Stimulated activated naive B cell treated with anti-CD40 and anti-IgM and Interleukin-4, amounts not matched to agents 10 μg/mL and 1 μg/mL and 100 μg/mL, for 72 hours (primary cell): ENCODE measurements around the gene EXD1.
A peak's percentile ranks its signal among the peaks of the same experiment; 100 is the strongest.
"Not testable (repeated sequence)": the region's sequence is repeated elsewhere in the genome, so short reads cannot be mapped to it uniquely, and the experiment has no call there.

ENCODE experiments used
- ATAC-seq, 2 donors: fragments of 150-1000 bp; cut with Tn5 transposase; replicated peaks; 2 replicates each; pipeline ENCODE4 v1.10.0; 2021; ENCODE audit warnings: moderate library complexity in 1 of 2
- DNase-seq: peaks from one replicate; pipeline ENCODE4 v3.0.0; 2021
- H3K27ac Mint-ChIP-seq: one replicate; pipeline ENCODE4 v1.8.0; 2022; ENCODE audit warnings: mild to moderate bottlenecking, mixed read lengths
- H3K27me3 Mint-ChIP-seq, 2 donors: one replicate each; pipeline ENCODE4 v1.8.0; 2022; ENCODE audit warnings: mixed read lengths in 2 of 2
- H3K36me3 Mint-ChIP-seq, 2 donors: one replicate each; pipeline ENCODE4 v1.8.0; 2022; ENCODE audit warnings: mixed read lengths in 2 of 2, mild to moderate bottlenecking in 1 of 2
- H3K4me1 Mint-ChIP-seq, 2 donors: one replicate each; pipeline ENCODE4 v1.8.0; 2022; ENCODE audit warnings: mixed read lengths in 2 of 2, mild to moderate bottlenecking in 1 of 2
- H3K4me3 Mint-ChIP-seq, 2 donors: one replicate each; pipeline ENCODE4 v1.8.0; 2022; ENCODE audit warnings: mild to moderate bottlenecking in 2 of 2, mixed read lengths in 2 of 2, moderate library complexity in 1 of 2
- H3K9me3 Mint-ChIP-seq, 2 donors: one replicate each; pipeline ENCODE4 v1.8.0; 2022; ENCODE audit warnings: mixed read lengths in 2 of 2, mild to moderate bottlenecking in 1 of 2

EXD1 gene

GRCh38 chr15:41251411-41251810 lies 20.9 kb upstream of the EXD1 start:
- Mint-ChIP-seq H3K4me3 (no peak overlapping the region), H3K36me3 (peaks cover 12 to 18% of the 10 kb centered on the region in 2 donors), H3K9me3 (no peaks in the 10 kb centered on the region), H3K27ac (no peak overlapping the region), H3K27me3 (no peaks in the 10 kb centered on the region), H3K4me1 (peaks cover 3 to 17% of the 10 kb centered on the region in 2 donors)
- ATAC-seq (no peak), DNase-seq (no peak)

DNA sequence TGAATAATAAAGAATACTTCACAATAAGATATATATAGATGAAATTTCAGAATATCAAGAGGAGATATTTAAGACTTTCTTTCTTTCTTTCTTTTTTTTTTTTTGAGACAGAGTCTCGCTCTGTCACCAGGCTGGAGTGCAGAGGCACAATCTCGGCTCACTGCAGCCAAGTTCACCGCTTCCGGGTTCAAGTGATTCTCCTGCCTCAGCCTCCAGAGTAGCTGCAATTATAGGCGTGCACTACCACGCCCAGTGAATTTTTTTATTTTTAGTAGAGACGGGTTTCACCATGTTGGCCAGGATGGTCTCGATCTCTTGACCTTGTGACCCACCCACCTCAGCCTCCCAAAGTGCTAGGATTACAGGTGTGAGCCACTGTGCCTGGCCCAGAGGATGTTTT lies 20.2 kb upstream of the EXD1 start:
- not testable (repeated sequence) for H3K9me3 Mint-ChIP-seq, H3K4me3 Mint-ChIP-seq, ATAC-seq, DNase-seq, H3K27me3 Mint-ChIP-seq, H3K27ac Mint-ChIP-seq
- H3K4me1 Mint-ChIP-seq: peaks cover 3 to 17% of the 10 kb centered on the region in 2 donors
- peaks cover 10 to 16% of the 10 kb centered on the region in 2 donors for H3K36me3 Mint-ChIP-seq

GRCh38 chr15:41241221-41241964 lies 10.8 kb upstream of the EXD1 start:
- ATAC-seq: no peak
- no peak overlapping the region for H3K4me3 Mint-ChIP-seq
- DNase-seq: no peak
- peaks cover 4 to 8% of the 10 kb centered on the region in 2 donors for H3K4me1 Mint-ChIP-seq
- H3K27me3 Mint-ChIP-seq: no peaks in the 10 kb centered on the region
- H3K36me3 Mint-ChIP-seq: peaks cover 14 to 17% of the 10 kb centered on the region in 2 donors
- no peaks in the 10 kb centered on the region for H3K9me3 Mint-ChIP-seq
- no peak overlapping the region for H3K27ac Mint-ChIP-seq

- peaks cover 8 to 17% of the 10 kb centered on the region in 2 donors for H3K4me1 Mint-ChIP-seq
- no peaks in the 10 kb centered on the region for H3K9me3 Mint-ChIP-seq
- no peak overlapping the region for H3K4me3 Mint-ChIP-seq
- DNase-seq (no peak), ATAC-seq (no peak)
- H3K27ac Mint-ChIP-seq: no peak overlapping the region
- H3K27me3 Mint-ChIP-seq: no peaks in the 10 kb centered on the region
- H3K36me3 Mint-ChIP-seq: peaks cover 8 to 11% of the 10 kb centered on the region in 2 donors
Observed at GRCh38 chr15:41238100-41238499, 7.5 kb upstream of the EXD1 start.

GRCh38 chr15:41235929-41236328 lies 5.4 kb upstream of the EXD1 start:
- ATAC-seq (no peak), DNase-seq (no peak)
- Mint-ChIP-seq H3K27me3 (no peaks in the 10 kb centered on the region), H3K27ac (no peak overlapping the region), H3K4me3 (no peak overlapping the region), H3K36me3 (peaks cover 4 to 7% of the 10 kb centered on the region in 2 donors), H3K4me1 (peaks cover 13 to 31% of the 10 kb centered on the region in 2 donors), H3K9me3 (no peaks in the 10 kb centered on the region)

GRCh38 chr15:41235228-41235627 lies 4.7 kb upstream of the EXD1 start:
- ATAC-seq, H3K9me3 Mint-ChIP-seq, H3K27me3 Mint-ChIP-seq, H3K36me3 Mint-ChIP-seq, DNase-seq, H3K4me3 Mint-ChIP-seq, H3K27ac Mint-ChIP-seq: not testable (repeated sequence)
- peaks cover 15 to 38% of the 10 kb centered on the region in 2 donors for H3K4me1 Mint-ChIP-seq

DNA sequence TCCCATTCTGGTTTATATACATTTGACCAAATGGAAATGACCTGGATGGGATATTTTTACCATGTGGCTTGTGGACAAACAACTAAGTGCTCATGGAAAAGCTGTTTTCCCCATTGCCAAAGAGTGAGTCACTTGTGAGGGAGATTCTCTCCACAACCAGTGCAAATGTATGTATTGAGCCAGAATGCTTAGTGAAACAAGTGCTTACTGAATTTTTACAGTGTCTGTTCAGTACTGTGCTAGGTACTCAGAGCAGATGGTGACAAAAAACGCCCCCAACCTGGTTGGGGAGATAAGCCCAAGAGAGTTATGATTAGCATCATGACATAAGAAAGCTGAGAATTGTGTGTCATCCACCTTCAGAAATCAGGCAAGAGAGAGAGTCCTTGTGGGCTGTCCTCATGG lies 2.8 kb upstream of the EXD1 start:
- Mint-ChIP-seq H3K4me1 (peaks cover 15 to 39% of the 10 kb centered on the region in 2 donors), H3K4me3 (no peak overlapping the region), H3K9me3 (no peaks in the 10 kb centered on the region), H3K36me3 (peaks cover 4% of the 10 kb centered on the region in 2 donors), H3K27me3 (no peaks in the 10 kb centered on the region), H3K27ac (no peak overlapping the region)
- no peak for DNase-seq
- ATAC-seq: no peak

DNA sequence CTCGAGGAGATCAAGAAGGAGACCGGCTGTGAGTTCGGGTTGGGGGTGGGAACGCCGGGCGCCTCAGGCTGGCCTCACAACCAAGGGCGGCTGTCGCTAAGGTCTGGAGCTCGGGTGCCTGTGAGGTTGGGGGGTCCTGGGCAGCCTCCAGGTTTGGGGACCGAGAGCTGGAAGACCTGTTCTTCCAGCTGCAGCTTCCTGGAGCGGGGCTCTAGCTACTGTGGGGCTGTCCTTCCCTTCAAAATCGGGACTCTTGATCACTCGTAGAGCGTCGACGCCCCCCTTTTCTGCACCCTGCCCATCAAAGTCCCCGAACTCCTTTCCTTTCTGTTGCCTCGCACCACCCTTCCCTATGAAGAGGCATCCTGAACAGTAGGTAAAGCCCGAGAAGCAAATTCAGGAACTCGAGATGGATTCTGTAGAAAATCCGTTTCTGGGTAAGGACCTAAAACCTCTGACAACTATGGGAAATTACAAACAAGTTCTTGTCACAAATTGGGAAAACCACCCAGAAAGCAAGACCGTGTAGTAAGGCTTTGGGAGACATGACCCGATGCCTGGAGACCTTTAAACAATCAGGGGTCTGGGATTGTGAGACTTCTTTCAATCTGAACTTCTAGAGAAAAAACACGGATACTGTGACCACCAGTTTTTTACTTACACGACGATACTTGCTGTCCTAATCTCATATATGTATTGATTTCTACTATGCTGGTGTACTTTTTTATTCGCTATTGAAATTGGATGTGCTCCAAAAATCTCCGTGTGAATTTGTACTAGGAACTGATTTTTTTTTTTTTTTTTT lies 1.1 kb upstream of the EXD1 start:
- Mint-ChIP-seq H3K27ac (peak overlapping the region; percentile 98), H3K9me3 (no peaks in the 10 kb centered on the region), H3K27me3 (no peaks in the 10 kb centered on the region), H3K4me1 (peaks cover 11 to 30% of the 10 kb centered on the region in 2 donors), H3K36me3 (peaks cover 0 to 2% of the 10 kb centered on the region in 2 donors), H3K4me3 (peak overlapping the region; percentile 97)
- DNase-seq (no peak), ATAC-seq (peak; percentile 62 to 69)

DNA sequence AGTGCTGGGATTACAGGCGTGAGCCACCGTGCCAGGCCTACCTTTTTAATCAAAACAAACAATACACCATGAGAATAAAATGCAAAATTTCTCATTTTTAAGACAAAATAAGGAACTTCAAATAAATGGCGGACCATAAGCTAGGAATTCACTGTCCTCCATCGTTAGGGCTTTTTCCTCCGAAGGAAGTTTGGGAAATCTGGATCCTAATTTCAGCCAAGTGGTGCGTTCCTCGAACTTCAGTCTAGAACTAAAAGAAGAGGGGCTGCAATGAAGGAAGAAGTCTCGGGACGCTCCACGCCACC lies 260 bp downstream of the EXD1 start:
- no peaks in the 10 kb centered on the region for H3K27me3 Mint-ChIP-seq
- DNase-seq: no peak
- H3K36me3 Mint-ChIP-seq: peaks cover 0 to 2% of the 10 kb centered on the region in 2 donors
- peak overlapping the region; percentile 98 for H3K27ac Mint-ChIP-seq
- peak overlapping the region; percentile 97 for H3K4me3 Mint-ChIP-seq
- H3K4me1 Mint-ChIP-seq: peaks cover 11 to 30% of the 10 kb centered on the region in 2 donors
- ATAC-seq: no peak
- H3K9me3 Mint-ChIP-seq: no peaks in the 10 kb centered on the region

- Mint-ChIP-seq H3K9me3 (no peaks in the 10 kb centered on the region), H3K36me3 (no peaks in the 10 kb centered on the region), H3K4me1 (no peaks in the 10 kb centered on the region), H3K27me3 (peaks cover 12 to 21% of the 10 kb centered on the region in 2 donors), H3K4me3 (no peak overlapping the region), H3K27ac (no peak overlapping the region)
- ATAC-seq (no peak), DNase-seq (no peak)
Observed at GRCh38 chr15:41219381-41219780, 11.2 kb downstream of the EXD1 start.

DNA sequence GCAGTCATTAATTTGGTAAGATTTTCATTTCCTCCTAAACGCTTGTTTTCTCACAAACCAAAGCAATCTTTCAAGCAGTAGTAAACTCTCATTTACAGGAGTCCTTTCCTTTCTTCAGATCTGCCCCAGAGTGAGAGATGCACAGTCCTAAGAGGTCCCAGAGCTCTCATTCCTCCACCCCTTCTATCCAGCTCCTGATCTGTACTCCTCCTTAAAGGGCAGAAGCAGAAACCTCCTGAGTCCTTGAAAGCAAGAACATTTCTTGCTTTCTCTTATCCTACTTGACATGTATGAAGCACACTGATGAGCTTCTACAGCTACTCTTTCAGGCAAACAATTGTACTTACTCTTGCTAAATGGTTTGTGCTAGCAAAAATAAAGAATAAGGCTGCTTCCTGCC lies 11.7 kb downstream of the EXD1 start:
- ATAC-seq (no peak), DNase-seq (no peak)
- no peak overlapping the region for H3K27ac Mint-ChIP-seq
- H3K4me3 Mint-ChIP-seq: no peak overlapping the region
- no peaks in the 10 kb centered on the region for H3K9me3 Mint-ChIP-seq
- peaks cover 12 to 21% of the 10 kb centered on the region in 2 donors for H3K27me3 Mint-ChIP-seq
- H3K36me3 Mint-ChIP-seq: no peaks in the 10 kb centered on the region
- H3K4me1 Mint-ChIP-seq: no peaks in the 10 kb centered on the region

DNA sequence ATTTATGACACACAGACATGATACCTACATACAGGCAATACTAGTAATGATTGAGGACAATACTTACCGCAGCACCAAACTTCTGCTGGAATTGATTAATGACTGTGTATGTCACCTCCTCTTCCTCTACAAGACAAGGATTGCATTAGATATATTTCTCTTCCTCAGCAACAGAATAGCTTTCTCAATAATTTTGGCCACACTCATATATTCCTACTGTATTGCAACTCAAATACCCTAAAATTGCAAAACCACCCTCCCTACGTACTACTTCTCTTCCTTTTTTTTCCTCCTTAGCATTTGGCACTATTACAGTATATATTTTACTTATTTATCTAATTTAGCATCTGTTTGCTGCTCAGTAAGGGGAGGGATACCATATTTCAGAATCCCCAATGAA lies 14.8 kb downstream of the EXD1 start:
- H3K4me3 Mint-ChIP-seq: no peak overlapping the region
- H3K27me3 Mint-ChIP-seq: peaks cover 5 to 17% of the 10 kb centered on the region in 2 donors
- no peak for DNase-seq
- ATAC-seq: no peak
- H3K4me1 Mint-ChIP-seq: no peaks in the 10 kb centered on the region
- H3K36me3 Mint-ChIP-seq: no peaks in the 10 kb centered on the region
- H3K27ac Mint-ChIP-seq: no peak overlapping the region
- no peaks in the 10 kb centered on the region for H3K9me3 Mint-ChIP-seq

GRCh38 chr15:41207687-41208448 lies 22.7 kb downstream of the EXD1 start:
- Mint-ChIP-seq H3K9me3 (no peaks in the 10 kb centered on the region), H3K27ac (no peak overlapping the region), H3K4me1 (no peaks in the 10 kb centered on the region), H3K36me3 (no peaks in the 10 kb centered on the region), H3K27me3 (peaks cover 0 to 5% of the 10 kb centered on the region in 2 donors), H3K4me3 (no peak overlapping the region)
- DNase-seq: no peak
- ATAC-seq: no peak

DNA sequence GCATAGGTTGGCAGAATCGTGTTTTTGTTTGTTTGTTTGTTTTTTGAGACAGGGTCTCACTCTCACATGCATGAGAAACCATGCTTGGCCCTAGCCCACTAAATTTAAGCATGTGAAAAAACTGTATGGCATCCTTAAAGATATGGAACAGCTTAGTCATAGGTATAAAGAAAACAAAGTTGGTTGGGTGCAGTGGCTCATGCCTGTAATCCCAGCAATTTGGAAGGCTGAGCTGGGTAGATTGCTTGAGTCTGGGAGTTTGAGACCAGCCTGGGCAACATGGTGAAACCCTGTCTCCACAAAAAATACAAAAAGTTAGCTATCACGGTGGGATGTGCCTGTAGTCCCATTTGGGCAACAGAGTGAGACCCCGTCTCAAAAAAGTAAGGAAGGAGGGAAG lies 25.2 kb downstream of the EXD1 start:
- H3K36me3 Mint-ChIP-seq: no peaks in the 10 kb centered on the region
- no peak overlapping the region for H3K4me3 Mint-ChIP-seq
- no peaks in the 10 kb centered on the region for H3K4me1 Mint-ChIP-seq
- peaks cover 0 to 5% of the 10 kb centered on the region in 2 donors for H3K27me3 Mint-ChIP-seq
- no peak overlapping the region for H3K27ac Mint-ChIP-seq
- H3K9me3 Mint-ChIP-seq: no peaks in the 10 kb centered on the region
- DNase-seq (no peak), ATAC-seq (no peak)
